ENCODE measurements around the gene SEPTIN11. TPM values are rescaled to one million over a fixed set of nuclear protein-coding genes. Genes with fewer than 3 reads are reported as not detected.

Gene SEPTIN11
- total RNA-seq, 1 experiment from 2014 or later, result 125 TPM

DNA sequence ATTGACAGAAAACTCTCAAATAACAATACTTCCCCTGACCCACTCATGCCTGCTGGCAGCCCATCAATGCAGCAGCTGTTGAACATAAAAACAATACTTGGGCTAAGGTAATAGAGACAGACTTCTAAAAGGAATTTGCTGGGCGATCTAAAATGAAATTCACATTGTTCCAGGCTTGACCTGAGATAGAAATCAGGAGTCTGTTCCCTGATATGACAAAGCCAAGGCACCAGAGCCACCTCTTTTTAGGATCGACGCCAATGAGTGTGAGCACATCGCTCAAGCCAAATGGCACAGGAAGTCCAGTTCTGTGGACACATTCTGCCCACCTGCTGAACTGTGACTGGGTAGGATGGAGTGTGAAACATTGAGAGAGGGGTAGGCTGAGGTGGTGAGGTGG is 4.9 kb downstream of the SEPTIN11 start:
- no peak overlapping the region for H3K27ac Mint-ChIP-seq

More for the DNA sequence above, 4.9 kb downstream of the SEPTIN11 start:
- TF ChIP-seq IRF2 (CRISPR knock-in tag; IDR thresholded peaks at IDR 0.05; ENCODE audit: borderline replicate concordance, low read depth), result no peak
- TF ChIP-seq, protein P1, sequence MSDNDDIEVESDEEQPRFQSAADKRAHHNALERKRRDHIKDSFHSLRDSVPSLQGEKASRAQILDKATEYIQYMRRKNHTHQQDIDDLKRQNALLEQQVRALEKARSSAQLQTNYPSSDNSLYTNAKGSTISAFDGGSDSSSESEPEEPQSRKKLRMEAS (CRISPR knock-in tag; IDR thresholded peaks at IDR 0.05), result no peak
- TF ChIP-seq NFE2L1 (CRISPR knock-in tag; IDR thresholded peaks at IDR 0.05), result no peak
- no peak for TF ChIP-seq CDX4 (CRISPR knock-in tag; IDR thresholded peaks at IDR 0.05; ENCODE audit: borderline replicate concordance)
- no peak for TF ChIP-seq ZNF396 (CRISPR knock-in tag; IDR thresholded peaks at IDR 0.05; ENCODE audit: borderline replicate concordance)
- TF ChIP-seq ELF4 (CRISPR knock-in tag; IDR thresholded peaks at IDR 0.05; ENCODE audit: low read depth), result no peak
- no peak for TF ChIP-seq FOXK1 (CRISPR knock-in tag; IDR thresholded peaks at IDR 0.05)
- TF ChIP-seq, protein P2, sequence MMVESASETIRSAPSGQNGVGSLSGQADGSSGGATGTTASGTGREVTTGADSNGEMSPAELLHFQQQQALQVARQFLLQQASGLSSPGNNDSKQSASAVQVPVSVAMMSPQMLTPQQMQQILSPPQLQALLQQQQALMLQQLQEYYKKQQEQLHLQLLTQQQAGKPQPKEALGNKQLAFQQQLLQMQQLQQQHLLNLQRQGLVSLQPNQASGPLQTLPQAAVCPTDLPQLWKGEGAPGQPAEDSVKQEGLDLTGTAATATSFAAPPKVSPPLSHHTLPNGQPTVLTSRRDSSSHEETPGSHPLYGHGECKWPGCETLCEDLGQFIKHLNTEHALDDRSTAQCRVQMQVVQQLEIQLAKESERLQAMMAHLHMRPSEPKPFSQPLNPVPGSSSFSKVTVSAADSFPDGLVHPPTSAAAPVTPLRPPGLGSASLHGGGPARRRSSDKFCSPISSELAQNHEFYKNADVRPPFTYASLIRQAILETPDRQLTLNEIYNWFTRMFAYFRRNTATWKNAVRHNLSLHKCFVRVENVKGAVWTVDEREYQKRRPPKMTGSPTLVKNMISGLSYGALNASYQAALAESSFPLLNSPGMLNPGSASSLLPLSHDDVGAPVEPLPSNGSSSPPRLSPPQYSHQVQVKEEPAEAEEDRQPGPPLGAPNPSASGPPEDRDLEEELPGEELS (CRISPR knock-in tag; IDR thresholded peaks at IDR 0.05), result no peak
- TF ChIP-seq, protein P3, sequence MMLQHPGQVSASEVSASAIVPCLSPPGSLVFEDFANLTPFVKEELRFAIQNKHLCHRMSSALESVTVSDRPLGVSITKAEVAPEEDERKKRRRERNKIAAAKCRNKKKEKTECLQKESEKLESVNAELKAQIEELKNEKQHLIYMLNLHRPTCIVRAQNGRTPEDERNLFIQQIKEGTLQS (CRISPR knock-in tag; conservative IDR thresholded peaks at IDR 0.05), result no peak
- TF ChIP-seq ZNF512 (CRISPR knock-in tag; IDR thresholded peaks at IDR 0.05; ENCODE audit: borderline replicate concordance), result no peak
- TF ChIP-seq GABPB1 (CRISPR knock-in tag; IDR thresholded peaks at IDR 0.05), result no peak
- TF ChIP-seq, protein P4, sequence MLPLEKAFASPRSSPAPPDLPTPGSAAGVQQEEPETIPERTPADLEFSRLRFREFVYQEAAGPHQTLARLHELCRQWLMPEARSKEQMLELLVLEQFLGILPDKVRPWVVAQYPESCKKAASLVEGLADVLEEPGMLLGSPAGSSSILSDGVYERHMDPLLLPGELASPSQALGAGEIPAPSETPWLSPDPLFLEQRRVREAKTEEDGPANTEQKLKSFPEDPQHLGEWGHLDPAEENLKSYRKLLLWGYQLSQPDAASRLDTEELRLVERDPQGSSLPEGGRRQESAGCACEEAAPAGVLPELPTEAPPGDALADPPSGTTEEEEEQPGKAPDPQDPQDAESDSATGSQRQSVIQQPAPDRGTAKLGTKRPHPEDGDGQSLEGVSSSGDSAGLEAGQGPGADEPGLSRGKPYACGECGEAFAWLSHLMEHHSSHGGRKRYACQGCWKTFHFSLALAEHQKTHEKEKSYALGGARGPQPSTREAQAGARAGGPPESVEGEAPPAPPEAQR (CRISPR knock-in tag; IDR thresholded peaks at IDR 0.05), result no peak
- no peak for TF ChIP-seq NR3C1 (CRISPR knock-in tag; conservative IDR thresholded peaks at IDR 0.05; ENCODE audit: low read depth)
- no peak for TF ChIP-seq ZNF121 (CRISPR knock-in tag; IDR thresholded peaks at IDR 0.05)
- TF ChIP-seq TEAD1 (CRISPR knock-in tag; IDR thresholded peaks at IDR 0.05), result no peak
- no peak for TF ChIP-seq ZBTB43 (CRISPR knock-in tag; IDR thresholded peaks at IDR 0.05)
- no peak for TF ChIP-seq CBFB (CRISPR knock-in tag; IDR thresholded peaks at IDR 0.05; ENCODE audit: low read depth)
- TF ChIP-seq, protein P5, sequence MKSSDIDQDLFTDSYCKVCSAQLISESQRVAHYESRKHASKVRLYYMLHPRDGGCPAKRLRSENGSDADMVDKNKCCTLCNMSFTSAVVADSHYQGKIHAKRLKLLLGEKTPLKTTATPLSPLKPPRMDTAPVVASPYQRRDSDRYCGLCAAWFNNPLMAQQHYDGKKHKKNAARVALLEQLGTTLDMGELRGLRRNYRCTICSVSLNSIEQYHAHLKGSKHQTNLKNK (CRISPR knock-in tag; IDR thresholded peaks at IDR 0.05), result no peak
- ChIA-PET CTCF (no interaction called here), POLR2A (interaction anchor here (0.6 kb wide), 1 partner anchor 300 kb away, joined by 3 read pairs; no protein-coding TSS in a partner anchor)
- H3K36me3 Mint-ChIP-seq, result no peaks in the 10 kb centered on the region
- no peaks in the 10 kb centered on the region for H3K27me3 Mint-ChIP-seq (ENCODE audit: low read depth)
- DNase-seq (ENCODE audit: low spot score), result no peak
- no peak for ATAC-seq
- H3K4me1 Mint-ChIP-seq, result peaks cover 57% of the 10 kb centered on the region
- no peak overlapping the region for H3K4me3 Mint-ChIP-seq
- no peaks in the 10 kb centered on the region for H3K9me3 Mint-ChIP-seq
